ENCODE data around the gene TUBGCP6. TPM values are rescaled to one million over a fixed set of nuclear protein-coding genes. Genes with fewer than 3 reads are reported as not detected.

TUBGCP6 gene
- total RNA-seq, 4 donors from 2014 or later, result 51.5 to 163 (median 111) TPM

- H3K36me3 ChIP-seq, result peaks cover 0 to 13% (median 0%) of the 10 kb centered on the region in 3 donors
- peak overlapping the region in 2 of 4 donors; percentile 11 to 25 for H3K27ac ChIP-seq
- H3K9me3 ChIP-seq, result no peaks in the 10 kb centered on the region
- H3K4me1 ChIP-seq, result peaks cover 9 to 61% (median 35%) of the 10 kb centered on the region in 4 donors
- TF ChIP-seq POLR2A (IDR thresholded peaks at IDR 0.05) (no peak), CTCF (IDR thresholded peaks at IDR 0.05) (no peak)
- DNase-seq, result no peak
- H3K4me3 ChIP-seq, result no peak overlapping the region
- H3K27me3 ChIP-seq, result no peaks in the 10 kb centered on the region
These were observed 3.6 kb upstream of the TUBGCP6 start for GRCh38 chr22:50248196-50249081.

- Histone ChIP-seq H3K27ac (peak overlapping the region in 2 of 4 donors; percentile 11 to 25), H3K36me3 (peaks cover 0 to 13% (median 0%) of the 10 kb centered on the region in 3 donors), H3K27me3 (no peaks in the 10 kb centered on the region), H3K4me1 (peaks cover 9 to 68% (median 41%) of the 10 kb centered on the region in 4 donors), H3K9me3 (no peaks in the 10 kb centered on the region), H3K4me3 (no peak overlapping the region)
- peak; percentile 66 to 83 (median 75) for DNase-seq
- no peak for TF ChIP-seq CTCF (IDR thresholded peaks at IDR 0.05)
- no peak for TF ChIP-seq POLR2A (IDR thresholded peaks at IDR 0.05)
These were observed 2.9 kb upstream of the TUBGCP6 start for GRCh38 chr22:50247748-50248147.

GRCh38 chr22:50246242-50247175, 1.7 kb upstream of the TUBGCP6 start:
- Histone ChIP-seq H3K36me3 (peaks cover 0 to 13% (median 0%) of the 10 kb centered on the region in 3 donors), H3K9me3 (no peaks in the 10 kb centered on the region), H3K4me1 (peaks cover 10 to 74% (median 46%) of the 10 kb centered on the region in 4 donors), H3K27ac (no peak overlapping the region), H3K4me3 (peak overlapping the region in 1 of 4 donors; percentile 77), H3K27me3 (no peaks in the 10 kb centered on the region)
- no peak for DNase-seq
- TF ChIP-seq POLR2A (IDR thresholded peaks at IDR 0.05) (no peak), CTCF (IDR thresholded peaks at IDR 0.05) (peak in 2 of 6 experiments; percentile 16 to 28)

- peak overlapping the region; percentile 94 to 98 (median 95) for H3K27ac ChIP-seq
- peaks cover 0 to 13% (median 0%) of the 10 kb centered on the region in 3 donors for H3K36me3 ChIP-seq
- peaks cover 13 to 79% (median 43%) of the 10 kb centered on the region in 4 donors for H3K4me1 ChIP-seq
- H3K9me3 ChIP-seq, result no peaks in the 10 kb centered on the region
- no peak for TF ChIP-seq CTCF (IDR thresholded peaks at IDR 0.05)
- no peak for TF ChIP-seq POLR2A (IDR thresholded peaks at IDR 0.05)
- H3K4me3 ChIP-seq, result peak overlapping the region; percentile 77 to 89 (median 88)
- H3K27me3 ChIP-seq, result no peaks in the 10 kb centered on the region
- DNase-seq, result no peak
These were observed 620 bp upstream of the TUBGCP6 start for GRCh38 chr22:50245214-50246072.
